Stimulated activated effector memory CD8-positive, alpha-beta T cell treated with anti-CD3 and anti-CD28 coated beads, Interleukin-12 subunit alpha, Interleukin-12 subunit beta, amount 100 ng/mL, for 72 hours (primary cell): Measurements from ENCODE around the gene HSD17B10.
"Not testable (repeated sequence)": the region's sequence is repeated elsewhere in the genome, so short reads cannot be mapped to it uniquely, and the experiment has no call there.

ENCODE experiments used
- ATAC-seq: fragments of 150-1000 bp; cut with Tn5 transposase; 2 replicates; pipeline ENCODE4 v1.10.0; 2021
- DNase-seq, 2 donors: peaks; one replicate each; pipeline ENCODE4 v3.0.0; 2021 to 2022; ENCODE audit warnings: low spot score in 2 of 2
- H3K27ac Mint-ChIP-seq: one replicate; pipeline ENCODE4 v1.8.0; 2022; ENCODE audit warnings: mild to moderate bottlenecking, mixed read lengths
- H3K36me3 Mint-ChIP-seq: one replicate; pipeline ENCODE4 v1.8.0; 2022; ENCODE audit warnings: mild to moderate bottlenecking, mixed read lengths
- H3K4me1 Mint-ChIP-seq: one replicate; pipeline ENCODE4 v1.8.0; 2022; ENCODE audit warnings: mixed read lengths
- H3K4me3 Mint-ChIP-seq: one replicate; pipeline ENCODE4 v1.8.0; 2022; ENCODE audit warnings: mild to moderate bottlenecking, mixed read lengths
- H3K9me3 Mint-ChIP-seq: one replicate; pipeline ENCODE4 v1.8.0; 2022; ENCODE audit warnings: mixed read lengths

HSD17B10 gene

GRCh38 chrX:53433651-53434639, at the start of gene HSD17B10:
Gene HSD17B10, minus strand, starts transcription at chrX:53434370. Its CDS starts 25 bp downstream, at chrX:53434345.
- no peaks in the 10 kb centered on the region for H3K9me3 Mint-ChIP-seq
- H3K36me3 Mint-ChIP-seq, result peaks cover 16% of the 10 kb centered on the region
- H3K27ac Mint-ChIP-seq, result peak within 1 kb of the TSS; percentile 91
- DNase-seq (peak; percentile 63 to 86), ATAC-seq (peak; percentile 95)
- H3K4me3 Mint-ChIP-seq, result peak within 1 kb of the TSS; percentile 92
- H3K4me1 Mint-ChIP-seq, result peaks cover 22% of the 10 kb centered on the region

- no peaks in the 10 kb centered on the region for H3K36me3 Mint-ChIP-seq
- no peak overlapping the region for H3K4me3 Mint-ChIP-seq
- no peak for DNase-seq
- H3K4me1 Mint-ChIP-seq, result no peaks in the 10 kb centered on the region
- no peak overlapping the region for H3K27ac Mint-ChIP-seq
- ATAC-seq, result no peak
- H3K9me3 Mint-ChIP-seq, result no peaks in the 10 kb centered on the region
Observed at GRCh38 chrX:53483416-53483815, 49.2 kb upstream of the HSD17B10 start.

DNA sequence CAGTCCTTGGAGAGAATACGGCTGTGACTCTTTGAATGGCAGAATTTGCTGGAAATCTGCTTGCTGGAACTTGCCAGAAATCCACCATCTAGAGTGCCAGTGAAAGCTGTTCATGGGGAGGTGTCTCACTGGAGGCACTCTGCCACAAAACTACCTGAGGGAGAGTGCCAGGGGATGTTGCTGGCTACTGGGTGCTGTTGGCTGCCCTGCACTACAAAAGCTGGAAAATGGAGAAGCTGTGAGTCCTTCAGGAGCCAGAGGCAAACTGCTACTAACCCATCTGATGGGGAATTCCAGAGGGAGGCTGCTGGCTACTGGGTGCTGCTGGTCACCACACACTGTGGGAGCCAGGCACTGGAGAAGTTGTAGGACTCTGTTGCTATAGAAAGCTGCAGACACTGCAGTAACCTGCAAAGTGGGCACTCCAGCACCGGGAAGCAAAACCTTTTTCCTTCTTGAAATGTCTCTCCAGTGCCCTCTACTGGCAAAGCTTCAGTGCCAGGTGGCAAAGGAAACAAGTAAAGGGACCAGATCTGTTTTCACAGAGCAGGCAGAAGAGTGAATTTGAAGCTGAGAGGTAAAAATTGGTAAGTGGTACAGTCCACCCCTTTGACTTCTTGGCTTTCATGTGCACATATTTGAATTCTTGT, 47.8 kb upstream of the HSD17B10 start:
- DNase-seq, result peak; percentile 11 to 63
- peak; percentile 57 for ATAC-seq
- Mint-ChIP-seq H3K4me1 (no peaks in the 10 kb centered on the region), H3K4me3 (no peak overlapping the region), H3K9me3 (no peaks in the 10 kb centered on the region), H3K27ac (no peak overlapping the region), H3K36me3 (no peaks in the 10 kb centered on the region)

GRCh38 chrX:53481093-53481492, 46.9 kb upstream of the HSD17B10 start:
- Mint-ChIP-seq H3K4me3 (no peak overlapping the region), H3K9me3 (no peaks in the 10 kb centered on the region), H3K36me3 (no peaks in the 10 kb centered on the region), H3K27ac (no peak overlapping the region), H3K4me1 (no peaks in the 10 kb centered on the region)
- ATAC-seq (no peak), DNase-seq (peak in 1 of 2 donors; percentile 46)

DNA sequence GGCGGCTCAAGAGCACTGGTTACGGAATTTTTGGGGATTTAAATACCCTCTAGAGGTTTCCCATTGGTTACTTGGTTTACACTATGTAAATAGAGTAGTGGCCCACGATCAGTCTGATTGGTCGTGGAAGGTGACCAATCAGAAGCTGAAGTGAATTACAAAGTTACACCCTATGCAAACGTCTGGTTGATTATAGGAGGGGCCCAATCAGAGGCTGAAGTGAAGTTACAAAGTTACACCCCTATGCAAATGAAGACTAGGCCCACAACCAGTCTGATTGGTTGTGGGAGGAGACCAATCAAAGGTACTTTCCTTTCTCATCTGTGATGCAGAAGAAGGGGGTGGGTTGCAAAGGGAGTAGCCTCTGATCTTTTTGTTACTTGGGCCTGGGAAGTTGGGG, 45.1 kb upstream of the HSD17B10 start:
- Mint-ChIP-seq H3K9me3 (no peaks in the 10 kb centered on the region), H3K4me3 (no peak overlapping the region), H3K4me1 (no peaks in the 10 kb centered on the region), H3K27ac (no peak overlapping the region), H3K36me3 (no peaks in the 10 kb centered on the region)
- ATAC-seq, result no peak
- DNase-seq, result no peak

GRCh38 chrX:53476371-53476770, 42.2 kb upstream of the HSD17B10 start:
- Mint-ChIP-seq H3K36me3 (no peaks in the 10 kb centered on the region), H3K4me3 (no peak overlapping the region), H3K9me3 (no peaks in the 10 kb centered on the region), H3K27ac (no peak overlapping the region), H3K4me1 (no peaks in the 10 kb centered on the region)
- no peak for ATAC-seq
- DNase-seq, result no peak

DNA sequence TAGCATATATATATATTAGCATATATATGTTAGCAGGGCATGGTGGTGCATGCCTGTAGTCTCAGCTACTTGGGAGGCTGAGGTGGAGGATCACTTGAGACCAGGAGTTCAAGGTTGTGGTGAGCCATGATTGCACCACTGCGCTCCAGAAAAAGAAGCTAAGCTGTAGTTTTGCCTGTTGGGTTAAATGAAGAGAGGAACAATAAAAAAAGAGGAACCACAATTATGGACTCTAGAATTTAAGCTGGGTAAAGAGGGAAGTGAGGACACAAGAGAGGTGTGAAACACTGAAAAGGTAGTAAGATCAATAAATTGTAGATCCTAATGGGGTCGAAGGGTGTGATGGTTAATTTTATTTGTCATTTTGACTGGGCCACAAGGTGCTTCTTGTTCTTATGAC, 40.5 kb upstream of the HSD17B10 start:
- H3K9me3 Mint-ChIP-seq, result no peaks in the 10 kb centered on the region
- DNase-seq (no peak), ATAC-seq (no peak)
- H3K27ac Mint-ChIP-seq, result no peak overlapping the region
- H3K4me1 Mint-ChIP-seq, result no peaks in the 10 kb centered on the region
- H3K36me3 Mint-ChIP-seq, result no peaks in the 10 kb centered on the region
- no peak overlapping the region for H3K4me3 Mint-ChIP-seq

- Mint-ChIP-seq H3K9me3 (no peaks in the 10 kb centered on the region), H3K27ac (no peak overlapping the region), H3K4me1 (no peaks in the 10 kb centered on the region), H3K4me3 (no peak overlapping the region), H3K36me3 (no peaks in the 10 kb centered on the region)
- DNase-seq (no peak), ATAC-seq (no peak)
Observed at GRCh38 chrX:53471346-53471745, 37.2 kb upstream of the HSD17B10 start.

DNA sequence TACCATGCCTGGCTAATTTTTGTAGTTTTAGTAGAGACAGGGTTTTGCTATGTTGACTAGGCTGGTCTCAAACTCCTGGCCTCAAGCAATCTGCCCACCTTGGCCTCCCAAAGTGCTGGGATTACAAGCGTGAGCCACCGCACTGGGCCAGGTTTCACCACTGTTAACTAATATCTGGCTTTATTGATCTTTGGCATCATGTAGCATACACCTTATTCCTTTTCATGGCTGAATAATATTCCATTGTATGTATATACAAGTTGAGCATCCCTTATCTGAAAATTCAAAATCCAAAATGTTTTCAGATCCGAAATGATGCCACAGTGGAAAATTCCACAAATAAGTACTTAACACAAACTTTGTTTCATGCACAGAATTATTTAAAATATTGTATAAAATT, 34.5 kb upstream of the HSD17B10 start:
- not testable (repeated sequence) for ATAC-seq

DNA sequence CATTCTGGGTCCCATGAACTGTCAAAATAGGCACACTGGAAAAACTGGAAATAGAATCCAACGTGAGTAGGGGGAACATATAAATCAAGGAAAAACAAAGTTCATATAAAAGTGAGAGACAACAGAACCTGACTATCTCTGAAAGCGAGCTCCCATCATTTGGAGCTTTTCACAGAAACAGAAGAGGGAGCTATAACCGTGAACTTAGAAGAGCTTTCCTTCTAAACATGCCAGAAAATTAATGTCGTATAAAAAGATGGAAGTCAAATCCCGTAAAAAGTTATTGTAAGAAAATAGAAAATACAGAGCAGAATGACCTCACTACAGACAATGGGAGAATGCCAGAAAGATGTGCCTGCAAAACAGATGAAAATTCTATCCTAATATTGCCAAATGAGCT, 23.9 kb upstream of the HSD17B10 start:
- H3K9me3 Mint-ChIP-seq, result no peaks in the 10 kb centered on the region
- H3K4me1 Mint-ChIP-seq, result peaks cover under 1% of the 10 kb centered on the region
- no peak for DNase-seq
- no peak overlapping the region for H3K27ac Mint-ChIP-seq
- no peaks in the 10 kb centered on the region for H3K36me3 Mint-ChIP-seq
- ATAC-seq, result no peak
- H3K4me3 Mint-ChIP-seq, result no peak overlapping the region

More for the DNA sequence above, 34.5 kb upstream of the HSD17B10 start:
- not testable (repeated sequence) for H3K4me1 Mint-ChIP-seq, DNase-seq, H3K36me3 Mint-ChIP-seq, H3K4me3 Mint-ChIP-seq, H3K9me3 Mint-ChIP-seq, H3K27ac Mint-ChIP-seq

DNA sequence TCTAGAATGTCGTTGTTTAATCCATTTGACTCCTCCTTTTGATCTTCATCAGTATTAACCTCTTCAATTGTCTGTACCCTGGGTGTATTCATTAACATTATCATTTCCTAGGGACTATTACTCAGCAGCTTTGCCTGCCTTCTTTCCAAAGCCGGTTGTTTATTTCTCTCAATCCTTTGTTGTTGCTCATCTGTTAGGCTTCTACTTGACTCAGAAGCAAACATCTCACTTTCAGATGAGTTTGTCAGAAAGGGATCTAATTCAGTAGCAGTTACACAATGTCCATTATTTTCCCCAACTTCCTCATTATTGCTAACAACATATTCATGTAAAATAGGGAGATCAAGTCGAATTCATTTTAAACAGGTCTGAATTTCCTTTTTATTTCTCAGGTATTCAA, 22.1 kb upstream of the HSD17B10 start:
- DNase-seq, result no peak
- no peaks in the 10 kb centered on the region for H3K4me1 Mint-ChIP-seq
- no peaks in the 10 kb centered on the region for H3K36me3 Mint-ChIP-seq
- H3K9me3 Mint-ChIP-seq, result no peaks in the 10 kb centered on the region
- H3K4me3 Mint-ChIP-seq, result no peak overlapping the region
- no peak for ATAC-seq
- no peak overlapping the region for H3K27ac Mint-ChIP-seq

- Mint-ChIP-seq H3K4me1 (no peaks in the 10 kb centered on the region), H3K9me3 (no peaks in the 10 kb centered on the region), H3K36me3 (no peaks in the 10 kb centered on the region), H3K4me3 (no peak overlapping the region), H3K27ac (no peak overlapping the region)
- DNase-seq (no peak), ATAC-seq (no peak)
Observed at GRCh38 chrX:53452812-53453211, 18.6 kb upstream of the HSD17B10 start.

GRCh38 chrX:53449632-53450031, 15.5 kb upstream of the HSD17B10 start:
- Mint-ChIP-seq H3K27ac (no peak overlapping the region), H3K4me3 (no peak overlapping the region), H3K36me3 (no peaks in the 10 kb centered on the region), H3K9me3 (no peaks in the 10 kb centered on the region), H3K4me1 (no peaks in the 10 kb centered on the region)
- DNase-seq (no peak), ATAC-seq (no peak)

GRCh38 chrX:53447441-53447840, 13.3 kb upstream of the HSD17B10 start:
- H3K4me3 Mint-ChIP-seq, result no peak overlapping the region
- H3K36me3 Mint-ChIP-seq, result no peaks in the 10 kb centered on the region
- ATAC-seq, result no peak
- H3K9me3 Mint-ChIP-seq, result no peaks in the 10 kb centered on the region
- no peaks in the 10 kb centered on the region for H3K4me1 Mint-ChIP-seq
- no peak for DNase-seq
- H3K27ac Mint-ChIP-seq, result no peak overlapping the region

DNA sequence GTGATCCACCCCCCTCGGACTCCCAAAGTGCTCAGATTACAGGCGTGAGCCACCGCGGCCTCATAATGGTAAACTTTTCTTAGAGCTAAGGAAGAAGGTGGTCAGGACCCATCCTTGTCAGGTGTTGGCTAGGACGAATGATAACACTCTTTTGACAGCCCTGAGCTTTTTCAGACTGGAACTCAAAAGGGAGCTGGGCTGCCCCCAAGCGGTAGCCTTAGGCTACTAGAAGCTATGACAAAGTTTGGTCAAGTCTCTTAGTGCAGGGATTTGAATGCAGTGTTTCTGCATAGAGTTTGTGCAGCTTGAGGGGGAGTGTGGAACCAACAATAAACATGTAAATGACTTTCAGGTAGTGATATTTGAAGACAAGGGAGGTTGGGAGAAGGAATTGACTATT, 11.8 kb upstream of the HSD17B10 start:
- no peaks in the 10 kb centered on the region for H3K9me3 Mint-ChIP-seq
- DNase-seq (peak in 1 of 2 donors; percentile 56), ATAC-seq (peak; percentile 48)
- H3K4me1 Mint-ChIP-seq, result peaks cover 12% of the 10 kb centered on the region
- no peak overlapping the region for H3K4me3 Mint-ChIP-seq
- no peaks in the 10 kb centered on the region for H3K36me3 Mint-ChIP-seq
- no peak overlapping the region for H3K27ac Mint-ChIP-seq

DNA sequence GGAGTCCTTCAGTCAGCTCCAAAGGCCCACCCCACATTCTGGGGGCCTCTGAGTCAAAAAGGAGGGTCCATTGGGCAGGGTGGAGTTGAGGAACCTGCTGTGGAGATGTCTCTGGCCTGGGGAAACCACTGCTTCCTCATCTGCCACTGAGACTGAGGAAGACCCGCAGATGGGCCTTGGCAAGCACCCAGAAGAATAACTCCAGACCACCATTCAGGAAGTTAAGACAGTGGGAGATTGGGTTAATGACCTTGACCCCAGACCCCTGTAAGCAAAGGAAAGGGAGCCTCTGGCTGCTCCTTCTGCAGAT, 8.1 kb upstream of the HSD17B10 start:
- Mint-ChIP-seq H3K4me1 (peaks cover 30% of the 10 kb centered on the region), H3K9me3 (no peaks in the 10 kb centered on the region), H3K36me3 (no peaks in the 10 kb centered on the region), H3K4me3 (peak overlapping the region; percentile 75), H3K27ac (no peak overlapping the region)
- no peak for DNase-seq
- ATAC-seq, result no peak
